C4-2B (cell line): ENCODE data around the gene KCNIP1.
A peak's percentile ranks its signal among the peaks of the same experiment; 100 is the strongest.

Experiments used
- H3K27ac ChIP-seq: fragments of 450-650 bp; 2 replicates; pipeline ENCODE4 v1.5.1; 2017
- CTCF ChIP-seq: fragments of 450-650 bp; conservative IDR thresholded peaks from 2 replicates; pipeline ENCODE4 v1.5.1; 2017; ENCODE audit warnings: mild to moderate bottlenecking
- ZFX ChIP-seq: fragments of 450-650 bp; IDR thresholded peaks from 2 replicates; pipeline ENCODE4 v1.6.1; 2017

The KCNIP1 gene

GRCh38 chr5:170747357-170747756 is 243.5 kb downstream of the KCNIP1 start:
- H3K27ac ChIP-seq: no peak overlapping the region
- TF ChIP-seq CTCF: no peak
- no peak for TF ChIP-seq ZFX

GRCh38 chr5:170747851-170748250 is 244.0 kb downstream of the KCNIP1 start:
- TF ChIP-seq CTCF (peak; percentile 58), ZFX (no peak)
- H3K27ac ChIP-seq: no peak overlapping the region

GRCh38 chr5:170748951-170749471 is 245.2 kb downstream of the KCNIP1 start:
- no peak overlapping the region for H3K27ac ChIP-seq
- TF ChIP-seq CTCF (no peak), ZFX (no peak)

GRCh38 chr5:170749911-170750431 is 246.2 kb downstream of the KCNIP1 start:
- no peak overlapping the region for H3K27ac ChIP-seq
- TF ChIP-seq ZFX (no peak), CTCF (no peak)

GRCh38 chr5:170750791-170751190 is 247.0 kb downstream of the KCNIP1 start:
- TF ChIP-seq CTCF (no peak), ZFX (no peak)
- H3K27ac ChIP-seq: no peak overlapping the region

GRCh38 chr5:170751631-170752030 is 247.8 kb downstream of the KCNIP1 start:
- H3K27ac ChIP-seq: no peak overlapping the region
- no peak for TF ChIP-seq CTCF
- no peak for TF ChIP-seq ZFX

GRCh38 chr5:170752257-170753215 is 248.7 kb downstream of the KCNIP1 start:
- no peak overlapping the region for H3K27ac ChIP-seq
- no peak for TF ChIP-seq CTCF
- TF ChIP-seq ZFX: no peak
